Stimulated activated naive CD8-positive, alpha-beta T cell treated with anti-CD3 and anti-CD28 coated beads, Interleukin-15, Interleukin-2, amounts not matched to agents 100 U/mL and 50 U/mL, for 24 hours (primary cell): ENCODE data around the gene TTC9B.
"Not testable (repeated sequence)": the region's sequence is repeated elsewhere in the genome, so short reads cannot be mapped to it uniquely, and the experiment has no call there.

Experiments
- ATAC-seq: fragments of 150-1000 bp; cut with Tn5 transposase; one replicate; pipeline ENCODE4 v1.10.0; 2021
- DNase-seq: peaks from one replicate; pipeline ENCODE4 v3.0.0; 2021

The TTC9B gene

GRCh38 chr19:40214936-40215335, 3.2 kb downstream of the TTC9B start:
- DNase-seq, result no peak
- no peak for ATAC-seq

- DNase-seq (no peak), ATAC-seq (no peak)
These were observed 4.2 kb downstream of the TTC9B start for GRCh38 chr19:40213882-40214570.

GRCh38 chr19:40213251-40213829, 4.8 kb downstream of the TTC9B start:
- ATAC-seq, result no peak

GRCh38 chr19:40210889-40211288, 7.3 kb downstream of the TTC9B start:
- no peak for DNase-seq
- no peak for ATAC-seq

More at GRCh38 chr19:40213251-40213829, 4.8 kb downstream of the TTC9B start:
- DNase-seq, result no peak

- DNase-seq (no peak), ATAC-seq (no peak)
These were observed 9.6 kb downstream of the TTC9B start for GRCh38 chr19:40208602-40209001.

- ATAC-seq, result no peak
- DNase-seq, result no peak
These were observed 12.4 kb downstream of the TTC9B start for GRCh38 chr19:40205760-40206159.

GRCh38 chr19:40204381-40204780, 13.8 kb downstream of the TTC9B start:
- DNase-seq (no peak), ATAC-seq (no peak)

GRCh38 chr19:40200341-40201099, 17.7 kb downstream of the TTC9B start:
- DNase-seq (no peak), ATAC-seq (no peak)

GRCh38 chr19:40198272-40198990, 19.8 kb downstream of the TTC9B start:
- DNase-seq (no peak), ATAC-seq (no peak)

- DNase-seq (no peak), ATAC-seq (no peak)
These were observed 24.7 kb downstream of the TTC9B start for GRCh38 chr19:40193587-40193849.

GRCh38 chr19:40192758-40193586, 25.2 kb downstream of the TTC9B start:
- ATAC-seq, result no peak
- no peak for DNase-seq

GRCh38 chr19:40191836-40192646, 26.1 kb downstream of the TTC9B start:
- ATAC-seq, result peak; percentile 17
- DNase-seq, result peak; percentile 39

GRCh38 chr19:40190891-40191835, 27.0 kb downstream of the TTC9B start, which contains the start of gene MAP3K10:
TSS of gene MAP3K10 (plus strand) at chr19:40191426. CDS start at chr19:40192032, 606 bp downstream.
- ATAC-seq (peak; percentile 95), DNase-seq (peak; percentile 86)

- no peak for DNase-seq
- ATAC-seq, result no peak
These were observed 33.9 kb downstream of the TTC9B start for GRCh38 chr19:40184273-40184672.

GRCh38 chr19:40178756-40179155, 39.4 kb downstream of the TTC9B start:
- no peak for DNase-seq
- no peak for ATAC-seq

GRCh38 chr19:40177286-40178070, 40.7 kb downstream of the TTC9B start:
- ATAC-seq, result no peak
- no peak for DNase-seq

- ATAC-seq (no peak), DNase-seq (no peak)
These were observed 42.4 kb downstream of the TTC9B start for GRCh38 chr19:40175820-40176219.

- no peak for ATAC-seq
These were observed 44.1 kb downstream of the TTC9B start for GRCh38 chr19:40174092-40174491.

GRCh38 chr19:40171293-40171692, 46.9 kb downstream of the TTC9B start:
- not testable (repeated sequence) for DNase-seq, ATAC-seq

More at GRCh38 chr19:40174092-40174491, 44.1 kb downstream of the TTC9B start:
- DNase-seq, result no peak
